Measurements from ENCODE around the gene ANKRD60.
A peak's percentile ranks its signal among the peaks of the same experiment; 100 is the strongest.

The ANKRD60 gene

GRCh38 chr20:58192567-58192966 is 35.9 kb downstream of the ANKRD60 start:
- no peak for DNase-seq (ENCODE audit: low spot score)

DNA sequence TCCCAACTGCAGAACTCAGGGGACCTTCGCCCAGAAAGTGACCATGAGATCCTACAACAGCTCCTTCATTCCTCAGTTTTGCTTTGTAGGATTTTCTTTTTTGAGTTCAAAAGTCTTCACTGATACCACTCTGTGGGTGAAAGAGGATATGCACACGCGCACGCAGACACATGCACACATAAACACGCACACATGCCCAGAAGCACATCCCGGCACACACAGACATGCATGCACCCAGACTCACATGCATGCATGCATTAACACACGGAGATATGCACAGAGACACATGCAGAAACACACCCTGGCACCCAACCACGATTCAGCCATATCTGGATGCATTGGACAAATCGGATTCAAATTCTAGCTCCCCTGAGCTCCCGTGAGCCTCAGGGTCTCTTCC is 36.4 kb downstream of the ANKRD60 start:
- no peak for DNase-seq (ENCODE audit: low spot score)

DNA sequence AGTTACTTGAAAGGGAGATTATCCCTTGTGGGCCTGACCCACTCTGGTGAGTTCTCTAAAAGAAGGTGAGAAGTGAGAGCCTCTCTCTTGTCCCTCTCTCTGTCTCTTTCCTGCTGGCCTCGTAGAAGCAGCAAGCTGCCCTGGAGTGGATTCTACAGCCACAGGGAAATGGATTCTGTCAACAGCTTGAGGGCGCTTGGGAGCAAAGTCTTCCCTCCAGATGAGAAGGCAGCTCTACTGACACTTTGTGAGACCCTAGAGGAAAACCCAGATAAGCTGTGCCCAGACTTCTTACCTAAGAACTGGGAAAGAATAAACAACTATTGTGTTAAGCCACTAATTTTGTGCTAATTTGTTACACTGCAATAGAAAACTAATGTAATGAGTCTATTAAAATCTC is 39.9 kb downstream of the ANKRD60 start:
- DNase-seq (ENCODE audit: low spot score), result no peak

GRCh38 chr20:58184984-58185383 is 43.5 kb downstream of the ANKRD60 start:
- no peak for DNase-seq (ENCODE audit: low spot score)

DNA sequence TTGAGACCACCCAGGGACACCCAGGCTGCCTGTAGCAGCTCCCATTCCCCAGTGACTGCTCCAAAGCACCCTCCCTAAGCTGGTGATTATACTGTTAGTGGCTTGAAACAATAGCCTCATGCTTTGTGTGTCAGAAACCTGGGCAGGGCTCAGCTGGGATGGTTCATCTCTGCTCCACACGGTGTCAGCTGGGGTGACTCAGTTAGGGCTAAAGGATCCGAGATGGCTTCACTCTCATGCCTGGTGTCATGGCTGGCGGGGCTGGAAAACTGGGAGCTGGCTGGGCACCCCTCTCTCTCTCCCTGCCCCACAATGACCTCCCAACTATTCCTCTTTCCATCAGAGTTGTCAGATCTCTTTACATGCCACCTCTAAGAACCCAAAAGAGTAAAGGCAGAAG is 44.4 kb downstream of the ANKRD60 start:
- DNase-seq (ENCODE audit: low spot score), result no peak

DNA sequence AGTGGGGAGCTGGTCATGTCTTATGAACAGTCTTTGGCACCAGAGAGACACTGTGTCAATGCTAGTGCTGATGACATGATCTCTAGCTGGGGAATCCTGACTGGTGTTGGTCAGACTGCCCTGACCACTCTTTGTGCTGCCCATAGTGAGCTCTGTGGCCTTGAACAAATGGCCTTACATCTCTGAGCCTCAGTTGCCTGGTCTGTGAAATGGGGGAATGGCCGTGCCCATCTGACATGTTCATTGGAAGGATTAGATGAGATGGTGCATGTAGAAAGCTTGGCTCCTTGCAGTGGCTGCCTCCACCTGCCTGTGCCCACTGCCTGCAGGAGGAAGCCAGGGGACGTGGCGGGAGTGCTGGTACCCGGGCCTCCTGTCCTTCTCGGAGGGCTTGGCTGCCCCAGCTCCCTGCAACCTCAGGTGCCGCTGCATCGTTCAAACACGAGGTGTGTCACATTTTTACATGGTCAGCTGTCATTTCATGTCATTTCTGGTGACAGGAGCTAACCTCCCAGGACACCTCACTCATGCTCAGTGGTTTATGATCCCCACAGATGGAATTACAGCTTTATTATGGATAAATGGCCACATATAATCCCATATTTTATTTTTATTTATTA is 45.8 kb downstream of the ANKRD60 start:
- no peak for DNase-seq (ENCODE audit: low spot score)

DNA sequence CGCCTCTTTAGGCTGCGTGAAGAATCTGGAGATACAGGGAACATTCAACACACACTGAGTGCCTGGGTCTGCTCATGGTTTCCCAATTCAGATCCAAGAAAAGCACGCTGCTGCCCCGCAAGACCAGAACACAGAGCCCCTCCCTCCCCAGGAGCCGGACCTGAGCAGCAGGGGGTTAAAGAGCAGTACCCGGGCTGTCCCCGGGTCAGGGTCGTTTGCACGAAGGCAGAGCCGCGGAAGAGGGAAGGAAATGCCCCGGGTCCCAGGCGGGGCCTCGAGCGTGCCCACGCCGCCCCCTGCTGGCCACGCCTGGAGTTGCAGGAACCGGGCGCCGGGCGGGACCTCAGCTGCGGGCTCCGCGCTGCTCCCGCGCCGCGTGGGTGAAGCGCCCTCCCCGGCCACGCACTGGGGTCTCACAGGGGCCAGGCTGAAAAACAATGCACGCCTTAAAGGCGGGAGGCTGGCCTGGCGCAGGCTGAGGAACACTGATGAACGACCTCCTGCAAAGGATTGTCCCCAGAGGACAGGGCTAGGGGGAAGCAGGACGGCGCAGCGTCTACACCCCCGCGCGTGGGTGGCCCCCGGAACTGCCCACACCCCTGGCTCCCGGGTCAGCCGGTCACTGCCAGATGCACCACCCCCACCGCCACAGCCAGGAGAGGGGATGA is 48.9 kb downstream of the ANKRD60 start:
- DNase-seq (ENCODE audit: low spot score), result peak; percentile 47

DNA sequence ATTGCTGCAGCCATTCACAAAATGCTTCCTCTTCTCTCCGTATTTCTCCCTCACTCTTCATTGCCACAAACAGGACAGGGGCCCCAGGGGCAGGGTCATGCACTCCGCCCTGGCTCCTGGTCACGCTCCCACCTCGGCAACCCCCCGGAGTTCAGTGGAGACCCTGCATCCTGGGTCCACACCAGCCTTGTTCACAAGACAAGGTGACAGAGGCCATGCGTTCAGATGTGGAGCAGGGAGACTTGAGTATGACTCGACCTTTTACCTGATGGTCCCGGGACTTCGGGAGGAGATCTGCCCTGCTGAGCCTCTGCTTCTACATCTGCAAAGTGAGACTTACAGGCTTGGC is 49.4 kb downstream of the ANKRD60 start:
- no peak for DNase-seq (ENCODE audit: low spot score)

DNA sequence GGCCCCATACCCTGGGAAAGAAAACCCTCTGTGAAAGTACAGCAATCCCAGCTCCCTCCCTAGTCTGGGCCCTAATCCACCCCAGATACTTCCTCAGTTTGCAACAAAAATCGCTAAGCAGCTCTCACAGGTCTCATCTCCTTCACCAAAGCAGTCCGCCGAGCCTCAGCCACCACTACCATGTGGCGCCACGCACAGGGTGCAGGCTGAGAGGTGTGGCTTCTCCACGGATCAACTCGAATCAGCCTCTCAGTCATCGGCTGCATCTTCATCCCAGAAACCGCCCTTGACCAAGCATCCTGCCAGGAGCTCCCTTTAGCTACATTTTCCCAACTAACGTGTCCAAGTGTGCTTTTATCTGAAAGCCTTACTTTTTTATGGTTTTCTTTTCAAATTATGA is 50.7 kb downstream of the ANKRD60 start:
- DNase-seq (ENCODE audit: low spot score), result no peak

DNA sequence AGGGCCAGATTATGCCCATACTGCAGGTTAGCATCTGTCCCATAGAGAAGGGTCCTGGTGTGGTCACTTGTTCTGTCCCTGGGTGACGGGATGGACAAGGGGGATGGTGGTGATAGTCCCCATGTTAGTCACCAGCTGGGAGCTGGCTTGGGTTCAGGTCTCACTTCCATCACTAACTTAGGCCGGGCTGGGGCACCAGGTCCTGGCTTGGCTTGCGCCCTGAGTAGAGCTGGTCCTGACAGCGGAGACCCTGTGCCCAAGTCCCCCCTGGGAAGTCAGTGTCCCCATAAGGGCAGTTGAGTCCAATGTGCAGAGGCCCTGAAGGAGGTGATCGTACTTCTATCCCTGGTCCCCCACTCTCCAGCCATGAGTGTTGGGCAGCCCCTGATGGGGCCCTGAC is 52.6 kb downstream of the ANKRD60 start:
- no peak for DNase-seq (ENCODE audit: low spot score)

DNA sequence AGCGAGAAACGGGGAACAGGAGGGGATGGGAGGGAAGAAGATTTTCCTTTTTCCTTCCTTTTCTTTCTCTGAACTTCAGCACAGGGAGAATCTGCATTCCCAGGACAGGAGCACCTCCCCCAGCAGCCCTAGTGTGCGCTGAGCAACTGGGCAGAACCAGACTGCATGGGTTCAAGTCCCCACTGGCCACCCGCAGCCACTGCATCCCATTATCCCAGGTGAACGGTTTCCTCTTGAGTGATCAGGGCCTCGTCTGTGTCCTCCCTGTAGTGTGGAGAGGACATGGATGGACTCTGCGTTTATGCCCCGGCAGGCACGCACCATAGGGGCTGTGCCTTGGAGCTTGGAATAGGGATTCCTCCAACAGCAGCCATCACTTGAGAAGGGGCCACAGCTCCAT is 53.0 kb downstream of the ANKRD60 start:
- DNase-seq (ENCODE audit: low spot score), result no peak

DNA sequence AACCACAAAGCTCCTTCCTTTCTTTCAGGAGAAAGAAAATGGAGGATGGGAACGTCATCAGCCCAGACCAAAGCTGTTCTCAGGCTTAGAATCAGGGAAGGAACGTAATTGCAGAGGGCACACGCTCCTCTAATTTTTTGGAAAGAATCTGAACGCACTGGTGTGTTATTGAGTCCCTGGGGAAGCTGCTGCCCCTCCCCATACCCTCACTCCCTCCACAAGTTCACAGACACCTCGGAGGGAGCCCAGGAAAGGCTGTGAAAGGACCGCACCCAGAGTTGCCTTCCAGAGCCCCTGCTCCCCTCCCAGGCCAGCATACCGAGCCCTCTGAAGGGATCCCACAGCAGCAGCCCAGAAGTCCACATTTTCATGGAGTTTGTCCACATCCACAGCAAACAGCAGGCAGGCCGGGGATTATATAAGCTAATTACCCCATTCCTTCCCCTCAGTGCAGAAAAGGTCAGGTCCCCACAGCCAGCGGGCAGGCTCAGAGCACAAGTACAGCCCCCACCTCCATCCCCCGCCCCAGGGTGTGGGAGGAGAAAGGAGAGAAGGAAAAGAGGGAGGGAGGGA is 53.7 kb downstream of the ANKRD60 start:
- no peak for DNase-seq (ENCODE audit: low spot score)

DNA sequence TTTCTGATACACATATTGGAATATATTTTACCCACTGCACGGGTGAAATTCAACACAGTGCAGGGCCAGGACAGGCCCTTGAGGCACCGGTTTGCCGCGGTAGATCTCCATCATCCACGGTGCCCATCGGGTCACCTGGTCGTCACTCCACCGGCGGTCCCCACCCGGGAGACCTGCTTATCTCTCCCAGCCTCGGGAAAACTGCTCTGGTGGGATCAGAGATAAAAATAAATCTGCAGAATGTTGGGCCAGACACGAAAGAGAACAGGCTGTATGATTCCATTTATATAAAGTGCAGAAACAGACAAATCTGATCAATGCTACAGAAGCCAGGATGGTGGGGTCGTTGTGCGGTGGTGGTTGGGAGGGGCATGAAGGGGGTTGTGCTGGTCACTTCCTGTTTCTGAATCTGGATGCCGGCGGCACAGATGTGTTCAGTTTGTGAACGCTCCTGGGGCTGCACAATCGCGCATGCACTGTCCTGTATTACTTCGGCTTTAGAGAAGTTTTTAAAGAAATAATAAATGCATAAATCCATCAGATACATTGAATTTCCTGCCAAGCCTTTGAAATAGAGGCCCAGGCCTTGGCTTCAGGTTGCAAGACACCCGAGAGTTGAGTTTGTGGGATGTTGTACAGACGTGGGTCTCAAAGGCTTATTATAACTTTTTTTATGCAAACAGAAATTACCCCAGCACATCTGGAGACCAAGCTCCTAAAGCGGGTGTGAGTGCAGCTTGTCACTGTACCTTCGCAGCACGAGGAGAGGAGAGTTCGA is 54.3 kb downstream of the ANKRD60 start:
- no peak for DNase-seq (ENCODE audit: low spot score)

GRCh38 chr20:58173091-58173490 is 55.4 kb downstream of the ANKRD60 start:
- DNase-seq (ENCODE audit: low spot score), result no peak

- no peak for DNase-seq (ENCODE audit: low spot score)
Measured at GRCh38 chr20:58171796-58172425, 56.5 kb downstream of the ANKRD60 start.

DNA sequence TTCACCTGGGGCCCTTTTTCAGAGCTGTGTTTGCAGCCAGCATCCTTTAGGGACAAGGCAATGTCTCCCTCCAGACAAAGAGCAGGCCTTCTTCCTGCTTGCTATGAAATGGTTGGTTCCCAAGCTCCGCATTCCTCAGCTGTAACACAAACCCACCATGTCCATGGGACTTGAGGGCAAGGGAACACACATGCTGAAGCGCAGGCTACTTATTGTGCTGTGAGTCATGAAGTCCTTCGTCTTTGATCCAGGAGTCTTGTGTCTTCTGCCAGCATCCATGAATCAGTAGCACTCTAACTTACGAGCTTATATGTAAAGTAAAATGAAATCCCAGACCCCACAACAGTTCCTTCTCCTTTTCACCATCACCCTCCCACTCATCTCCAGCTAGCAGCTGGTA is 59.0 kb downstream of the ANKRD60 start:
- no peak for DNase-seq (ENCODE audit: low spot score)

- DNase-seq (ENCODE audit: low spot score), result no peak
Measured at GRCh38 chr20:58168843-58169242, 59.6 kb downstream of the ANKRD60 start.

DNA sequence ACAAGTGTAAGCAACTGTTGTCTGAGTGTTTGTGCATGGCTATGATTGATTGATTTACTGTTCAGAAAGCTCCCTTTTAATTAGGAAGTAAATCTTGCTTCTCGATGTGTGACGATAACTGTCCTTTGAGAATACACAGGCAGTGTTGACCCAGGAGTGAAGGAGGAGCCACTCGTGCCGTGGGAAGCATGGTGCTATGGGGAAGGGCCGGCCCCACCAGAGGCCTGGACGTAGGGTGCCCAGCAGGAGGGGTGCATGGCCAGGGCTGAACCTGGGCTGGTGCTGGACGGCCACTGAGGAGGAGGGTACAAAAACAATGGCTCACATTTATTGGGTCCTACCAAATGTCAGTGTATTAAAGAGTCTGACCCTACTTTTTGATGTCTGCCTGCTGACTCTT is 60.7 kb downstream of the ANKRD60 start:
- DNase-seq (ENCODE audit: low spot score), result no peak
